Panc1 (cell line): ENCODE data around the gene CACNB3.

Experiments used
- CTCF ChIP-seq: fragments of 450-650 bp; IDR thresholded peaks from 2 replicates; pipeline ENCODE4 v1.5.1; 2017; ENCODE audit warnings: mild to moderate bottlenecking
- POLR2AphosphoS5 ChIP-seq: IDR thresholded peaks from 2 replicates; pipeline ENCODE4 v1.6.1; 2012; ENCODE audit warnings: mild to moderate bottlenecking, low read depth, low read length, moderate library complexity
- REST ChIP-seq, 2 experiments: IDR thresholded peaks; 2 replicates each; pipeline ENCODE4 v1.6.1; 2011 to 2012; ENCODE audit warnings: low read depth in 2 of 2, control low read depth in 1 of 2, low read length in 1 of 2, mild to moderate bottlenecking in 1 of 2, moderate library complexity in 1 of 2; ENCODE audit not compliant: insufficient read depth in 1 of 2
- SIN3A ChIP-seq: IDR thresholded peaks from 2 replicates; pipeline ENCODE4 v1.6.1; 2012; ENCODE audit warnings: low read depth, mild to moderate bottlenecking, low read length, moderate library complexity, borderline replicate concordance; ENCODE audit not compliant: insufficient read depth

- TF ChIP-seq CTCF, result no peak
- TF ChIP-seq SIN3A, result no peak
- no peak for TF ChIP-seq POLR2AphosphoS5
- TF ChIP-seq REST (IDR thresholded peaks at IDR 0.05; ENCODE audit: insufficient read depth in 1 of 2, low read depth in 2 of 2, low read length in 1 of 2), result no peak
Observed at GRCh38 chr12:48826209-48826855, 8.0 kb downstream of the CACNB3 start.
